ENCODE measurements around the gene DUSP22. TPM values are rescaled to one million over a fixed set of nuclear protein-coding genes. Genes with fewer than 3 reads are reported as not detected.

DUSP22 gene
- total RNA-seq, 1 experiment from 2014 or later = 16.0 TPM

GRCh38 chr6:358432-358831 is 66.1 kb downstream of the DUSP22 start:
- CTCF ChIA-PET = no interaction called here
- H3K9me3 ChIP-seq (ENCODE audit: low read depth, low read length, poor library complexity, severe bottlenecking) = peaks cover 6% of the 10 kb centered on the region
- no peak for DNase-seq (ENCODE audit: low spot score)

GRCh38 chr6:358847-359246 is 66.6 kb downstream of the DUSP22 start:
- POLR2A ChIA-PET (ENCODE audit: low non-redundant PET) = no interaction called here
- intact Hi-C loops (cut with micrococcal nuclease; ENCODE audit: unreplicated experiment) = no loop called here
- Histone ChIP-seq H3K4me1 (ENCODE audit: insufficient read depth, low read length, poor library complexity, severe bottlenecking) (no peaks in the 10 kb centered on the region), H3K27me3 (replicated peaks; ENCODE audit: insufficient read depth, low read depth, low read length, poor library complexity) (no peaks in the 10 kb centered on the region), H3K36me3 (ENCODE audit: insufficient read depth, low read length, poor library complexity, severe bottlenecking) (no peaks in the 10 kb centered on the region), H3K4me3 (ENCODE audit: low read depth, low read length, poor library complexity, severe bottlenecking) (no peak overlapping the region), H3K27ac (ENCODE audit: low read depth, low read length, poor library complexity, severe bottlenecking) (no peak overlapping the region), H3K9me3 (ENCODE audit: low read depth, low read length, poor library complexity, severe bottlenecking) (peaks cover 10% of the 10 kb centered on the region)
- no peak for TF ChIP-seq CTCF (conservative IDR thresholded peaks at IDR 0.05; ENCODE audit: low read depth, low read length)
- TF ChIP-seq EZH2 (IDR thresholded peaks at IDR 0.05; ENCODE audit: borderline replicate concordance, low read depth, low read length, poor library complexity, severe bottlenecking) = no peak
- CTCF ChIA-PET = no interaction called here
- DNase-seq (ENCODE audit: low spot score) = no peak
- BruUV-seq (replicated peaks) = no TSS peak

More at GRCh38 chr6:358432-358831, 66.1 kb downstream of the DUSP22 start:
- Histone ChIP-seq H3K4me1 (ENCODE audit: insufficient read depth, low read length, poor library complexity, severe bottlenecking) (no peaks in the 10 kb centered on the region), H3K27ac (ENCODE audit: low read depth, low read length, poor library complexity, severe bottlenecking) (no peak overlapping the region), H3K4me3 (ENCODE audit: low read depth, low read length, poor library complexity, severe bottlenecking) (no peak overlapping the region), H3K36me3 (ENCODE audit: insufficient read depth, low read length, poor library complexity, severe bottlenecking) (no peaks in the 10 kb centered on the region), H3K27me3 (replicated peaks; ENCODE audit: insufficient read depth, low read depth, low read length, poor library complexity) (no peaks in the 10 kb centered on the region)
- no TSS peak for BruUV-seq (replicated peaks)
- POLR2A ChIA-PET (ENCODE audit: low non-redundant PET) = no interaction called here
- intact Hi-C loops (cut with micrococcal nuclease; ENCODE audit: unreplicated experiment) = no loop called here
- no peak for TF ChIP-seq CTCF (conservative IDR thresholded peaks at IDR 0.05; ENCODE audit: low read depth, low read length)

- H3K27me3 ChIP-seq (replicated peaks; ENCODE audit: insufficient read depth, low read depth, low read length, poor library complexity) = no peaks in the 10 kb centered on the region
- H3K4me3 ChIP-seq (ENCODE audit: low read depth, low read length, poor library complexity, severe bottlenecking) = no peak overlapping the region
- no peak for TF ChIP-seq EZH2 (IDR thresholded peaks at IDR 0.05; ENCODE audit: borderline replicate concordance, low read depth, low read length, poor library complexity, severe bottlenecking)
- no peak for TF ChIP-seq CTCF (conservative IDR thresholded peaks at IDR 0.05; ENCODE audit: low read depth, low read length)
- no peak overlapping the region for H3K27ac ChIP-seq (ENCODE audit: low read depth, low read length, poor library complexity, severe bottlenecking)
- DNase-seq (ENCODE audit: low spot score) = no peak
- no TSS peak for BruUV-seq (replicated peaks)
- ChIA-PET POLR2A (ENCODE audit: low non-redundant PET) (no interaction called here), CTCF (no interaction called here)
- no peaks in the 10 kb centered on the region for H3K4me1 ChIP-seq (ENCODE audit: insufficient read depth, low read length, poor library complexity, severe bottlenecking)
- no peaks in the 10 kb centered on the region for H3K36me3 ChIP-seq (ENCODE audit: insufficient read depth, low read length, poor library complexity, severe bottlenecking)
- peaks cover 14% of the 10 kb centered on the region for H3K9me3 ChIP-seq (ENCODE audit: low read depth, low read length, poor library complexity, severe bottlenecking)
- intact Hi-C loops (cut with micrococcal nuclease; ENCODE audit: unreplicated experiment) = no loop called here
Observed at GRCh38 chr6:359261-360035, 67.2 kb downstream of the DUSP22 start.
